Stimulated activated CD8-positive, alpha-beta memory T cell treated with anti-CD3 and anti-CD28 coated beads, Interleukin-12 subunit alpha, Interleukin-12 subunit beta, amount 100 ng/mL, for 4 hours (primary cell): ENCODE results near the gene NGDN.
"Not testable (repeated sequence)": the region's sequence is repeated elsewhere in the genome, so short reads cannot be mapped to it uniquely, and the experiment has no call there.

Experiments used
- DNase-seq: peaks from one replicate; pipeline ENCODE4 v3.0.0-alpha.2; 2020; ENCODE audit warnings: low read depth

NGDN gene

GRCh38 chr14:23438101-23438971 is 31.2 kb upstream of the NGDN start:
- DNase-seq: no peak

- DNase-seq: no peak
Observed at GRCh38 chr14:23439107-23439835, 30.2 kb upstream of the NGDN start.

- no peak for DNase-seq
Observed at GRCh38 chr14:23441076-23441475, 28.4 kb upstream of the NGDN start.

GRCh38 chr14:23442721-23443356 is 26.7 kb upstream of the NGDN start:
- no peak for DNase-seq

- no peak for DNase-seq
Observed at GRCh38 chr14:23443411-23443812, 26.1 kb upstream of the NGDN start.

GRCh38 chr14:23443881-23444280 is 25.6 kb upstream of the NGDN start:
- DNase-seq: no peak

- DNase-seq: no peak
Observed at GRCh38 chr14:23444314-23444713, 25.2 kb upstream of the NGDN start.

- DNase-seq: no peak
Observed at GRCh38 chr14:23445773-23446172, 23.7 kb upstream of the NGDN start.

GRCh38 chr14:23446291-23446851 is 23.1 kb upstream of the NGDN start:
- DNase-seq: no peak

- no peak for DNase-seq
Observed at GRCh38 chr14:23447361-23448350, 21.8 kb upstream of the NGDN start.

- no peak for DNase-seq
Observed at GRCh38 chr14:23449314-23449713, 20.2 kb upstream of the NGDN start.

- DNase-seq: no peak
Observed at GRCh38 chr14:23450379-23450778, 19.1 kb upstream of the NGDN start.

GRCh38 chr14:23452237-23452636 is 17.3 kb upstream of the NGDN start:
- DNase-seq: no peak

GRCh38 chr14:23454445-23454856 is 15.1 kb upstream of the NGDN start:
- DNase-seq: no peak

GRCh38 chr14:23456883-23457586 is 12.5 kb upstream of the NGDN start:
- DNase-seq: not testable (repeated sequence)

GRCh38 chr14:23457587-23458445 is 11.7 kb upstream of the NGDN start:
- DNase-seq: no peak

- DNase-seq: no peak
Observed at GRCh38 chr14:23460960-23461359, 8.5 kb upstream of the NGDN start.

- DNase-seq: no peak
Observed at GRCh38 chr14:23464700-23465099, 4.8 kb upstream of the NGDN start.

- no peak for DNase-seq
Observed at GRCh38 chr14:23465261-23465660, 4.2 kb upstream of the NGDN start.

- no peak for DNase-seq
Observed at GRCh38 chr14:23468704-23469126, 788 bp upstream of the NGDN start.
